Measurements from ENCODE around the gene RAD51B. TPM values are rescaled to one million over a fixed set of nuclear protein-coding genes. Genes with fewer than 3 reads are reported as not detected.

Gene RAD51B
- total and polyA plus RNA-seq, 2 of the 13 experiments (the other 11 are each of a cell fraction or from before 2014, with no cell fraction given), result 7.0 to 9.5 TPM

- TF ChIP-seq ATM (IDR thresholded peaks at IDR 0.05; ENCODE audit: borderline replicate concordance), result no peak
- no peak for TF ChIP-seq NR1H2 (CRISPR knock-in tag; IDR thresholded peaks at IDR 0.05; ENCODE audit: borderline replicate concordance, low read depth)
- TF ChIP-seq ZNF747 (CRISPR knock-in tag; IDR thresholded peaks at IDR 0.05; ENCODE audit: borderline replicate concordance), result no peak
- TF ChIP-seq ZNF777 (CRISPR knock-in tag; IDR thresholded peaks at IDR 0.05), result no peak
- TF ChIP-seq GATAD1 (CRISPR knock-in tag; IDR thresholded peaks at IDR 0.05), result 0 out of 2 replicates have a peak, but pooled peaks have one; percentile 23
- no peak for TF ChIP-seq ZNF446 (CRISPR knock-in tag; IDR thresholded peaks at IDR 0.05)
- TF ChIP-seq ZFP62 (CRISPR knock-in tag; IDR thresholded peaks at IDR 0.05), result no peak
- TF ChIP-seq ZNF598 (CRISPR knock-in tag; IDR thresholded peaks at IDR 0.05; ENCODE audit: borderline replicate concordance), result no peak
- TF ChIP-seq NCOA1 (CRISPR knock-in tag; IDR thresholded peaks at IDR 0.05), result no peak
- no peak for TF ChIP-seq HIVEP1 (CRISPR knock-in tag; IDR thresholded peaks at IDR 0.05)
- TF ChIP-seq NCOA2 (CRISPR knock-in tag; IDR thresholded peaks at IDR 0.05), result peak; percentile 60
- no peak for TF ChIP-seq KAT2B (IDR thresholded peaks at IDR 0.05; ENCODE audit: borderline replicate concordance, low read depth, low read length)
- no peak for TF ChIP-seq FIP1L1 (IDR thresholded peaks at IDR 0.05; ENCODE audit: borderline replicate concordance, insufficient read depth, low read depth, low read length)
- TF ChIP-seq TARDBP (CRISPR knock-in tag; IDR thresholded peaks at IDR 0.05), result peak; percentile 89; the same call in 1 of the 2 replicates
- no peak for TF ChIP-seq RARG (CRISPR knock-in tag; IDR thresholded peaks at IDR 0.05; ENCODE audit: low read depth)
- no peak for TF ChIP-seq ZBTB14 (CRISPR knock-in tag; IDR thresholded peaks at IDR 0.05)
- TF ChIP-seq ZNF20 (CRISPR knock-in tag; IDR thresholded peaks at IDR 0.05), result no peak
- peak; percentile 63; the same call in 1 of the 2 replicates for TF ChIP-seq ZGPAT (CRISPR knock-in tag; IDR thresholded peaks at IDR 0.05)
- no peak for TF ChIP-seq TFAP4 (IDR thresholded peaks at IDR 0.05; ENCODE audit: borderline replicate concordance, low read depth)
- TF ChIP-seq CAMTA2 (CRISPR knock-in tag; IDR thresholded peaks at IDR 0.05; ENCODE audit: borderline replicate concordance), result no peak
- no peak for TF ChIP-seq CHD2 (IDR thresholded peaks at IDR 0.05; ENCODE audit: low read depth, low read length)
- TF ChIP-seq CHD4 (IDR thresholded peaks at IDR 0.05; ENCODE audit: borderline replicate concordance, low read length), result no peak
- TF ChIP-seq SNRNP70 (IDR thresholded peaks at IDR 0.05; ENCODE audit: low read depth, low read length), result no peak
- no peak for TF ChIP-seq ZNF253 (CRISPR knock-in tag; IDR thresholded peaks at IDR 0.05; ENCODE audit: borderline replicate concordance)
- TF ChIP-seq PTBP1 (IDR thresholded peaks at IDR 0.05; ENCODE audit: low read depth, low read length, poor library complexity, severe bottlenecking), result no peak
- TF ChIP-seq ZSCAN20 (CRISPR knock-in tag; IDR thresholded peaks at IDR 0.05; ENCODE audit: borderline replicate concordance), result no peak
- no peak for TF ChIP-seq FOXO4 (CRISPR knock-in tag; conservative IDR thresholded peaks at IDR 0.05)
Observed at GRCh38 chr14:68607081-68607866, 787.7 kb downstream of the RAD51B start (continued).

All from HepG2 (cell line).